ENCODE data around the gene MAPK1.
"Not testable (repeated sequence)": the region's sequence is repeated elsewhere in the genome, so short reads cannot be mapped to it uniquely, and the experiment has no call there.

The MAPK1 gene

DNA sequence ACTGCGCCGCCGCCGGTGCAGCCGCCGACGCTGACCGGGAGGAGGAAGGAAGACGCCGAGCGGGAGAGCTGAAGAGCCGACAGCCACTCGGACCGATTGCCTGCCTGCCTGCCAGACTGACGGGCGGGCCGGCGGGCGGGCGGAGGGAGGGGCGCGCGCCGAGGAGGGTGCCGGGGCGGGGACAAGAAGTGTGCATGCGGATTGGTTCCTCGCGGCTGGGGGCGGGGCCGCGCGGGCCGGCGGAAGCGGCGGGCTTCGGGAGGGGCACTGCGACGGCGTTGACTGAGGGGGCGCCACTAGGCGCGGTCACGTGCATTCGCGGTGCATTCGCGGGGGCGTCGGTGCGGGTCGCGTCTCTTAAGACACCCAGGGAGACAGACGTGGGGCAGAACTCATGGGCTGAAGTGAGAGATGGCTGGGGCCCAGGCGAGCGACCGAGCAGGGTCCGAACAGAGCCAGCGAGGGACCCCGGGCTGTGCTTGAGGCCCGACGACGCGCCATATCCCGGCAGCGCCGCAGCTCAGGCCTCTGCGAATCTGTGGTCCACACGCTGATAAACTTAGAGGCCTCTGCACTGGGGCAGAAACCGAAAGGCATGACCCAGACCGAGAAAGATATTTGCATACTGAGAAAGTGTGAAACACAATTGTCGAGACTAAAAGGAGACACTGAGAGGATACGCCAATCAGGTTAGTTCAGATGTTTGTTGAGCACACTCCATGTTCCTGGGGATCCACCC, at the start of gene MAPK1:
Gene MAPK1 (minus strand): TSS at position 118 of the 739 bp plus-strand sequence. CDS start 205 bp downstream, outside the sequence.
- peak; percentile 89 for DNase-seq

DNA sequence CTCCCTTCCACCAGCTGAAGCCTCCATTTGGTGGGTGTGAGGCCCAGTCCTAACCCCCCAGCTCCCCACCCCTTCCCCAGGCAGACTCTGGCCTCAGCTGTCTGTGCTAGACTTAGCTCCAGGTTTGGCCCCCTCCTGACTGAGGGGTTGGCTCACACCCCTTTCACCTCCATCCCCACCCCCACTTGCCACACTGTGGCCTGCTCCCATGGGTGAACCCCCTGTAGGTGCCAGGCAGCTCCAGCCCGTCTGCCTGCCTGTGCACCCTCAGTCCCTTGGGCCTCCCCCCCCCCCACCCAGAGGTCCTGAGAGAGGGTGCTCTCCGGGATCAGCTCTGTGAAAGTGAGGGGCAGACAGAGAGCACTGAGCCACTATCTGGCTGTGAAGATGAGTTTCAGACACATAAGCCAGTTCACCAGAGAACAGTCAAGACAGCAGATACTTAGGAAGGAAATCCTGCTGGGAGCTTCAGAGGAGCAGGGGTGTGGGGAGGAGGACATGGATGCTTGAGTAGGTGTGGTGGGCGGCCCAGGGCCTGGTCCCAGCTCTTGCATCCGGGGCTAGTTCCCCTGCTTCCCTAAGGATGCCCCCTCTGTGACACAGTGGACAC, 49.0 kb upstream of the MAPK1 start:
- DNase-seq: no peak

DNA sequence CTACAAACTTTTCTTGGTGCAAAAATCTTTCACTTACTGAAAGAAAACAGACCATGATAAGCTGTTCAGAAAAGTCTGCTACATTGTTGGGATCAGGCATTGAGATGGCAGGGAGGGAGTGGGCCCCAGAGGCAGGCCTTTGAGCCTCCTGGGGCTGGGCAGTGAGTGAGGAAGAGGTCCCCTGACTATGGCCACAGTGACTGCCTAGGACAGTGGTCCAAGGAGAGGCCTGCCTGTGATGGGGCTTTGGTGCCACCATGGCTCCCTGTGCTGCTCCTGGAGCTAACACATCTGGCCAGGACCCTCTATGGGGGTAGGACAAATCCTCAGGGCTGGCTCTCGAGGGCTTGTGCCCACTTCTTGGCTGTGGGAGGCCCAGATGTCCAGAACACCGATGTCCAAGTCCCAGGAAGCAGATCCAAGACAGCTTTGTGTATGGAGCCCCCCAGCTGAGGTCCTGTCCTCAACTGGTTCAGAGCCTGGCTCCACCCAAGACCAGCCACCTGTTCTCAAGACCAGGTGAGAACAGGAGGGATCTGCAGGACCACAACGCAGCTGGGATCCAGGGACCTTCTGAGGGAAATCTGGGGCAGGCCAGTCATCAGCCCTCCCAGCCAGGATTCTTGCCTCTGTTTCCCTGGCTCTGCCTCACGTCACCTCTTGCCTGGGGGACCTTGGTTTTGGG, 48.3 kb upstream of the MAPK1 start:
- no peak for DNase-seq

DNA sequence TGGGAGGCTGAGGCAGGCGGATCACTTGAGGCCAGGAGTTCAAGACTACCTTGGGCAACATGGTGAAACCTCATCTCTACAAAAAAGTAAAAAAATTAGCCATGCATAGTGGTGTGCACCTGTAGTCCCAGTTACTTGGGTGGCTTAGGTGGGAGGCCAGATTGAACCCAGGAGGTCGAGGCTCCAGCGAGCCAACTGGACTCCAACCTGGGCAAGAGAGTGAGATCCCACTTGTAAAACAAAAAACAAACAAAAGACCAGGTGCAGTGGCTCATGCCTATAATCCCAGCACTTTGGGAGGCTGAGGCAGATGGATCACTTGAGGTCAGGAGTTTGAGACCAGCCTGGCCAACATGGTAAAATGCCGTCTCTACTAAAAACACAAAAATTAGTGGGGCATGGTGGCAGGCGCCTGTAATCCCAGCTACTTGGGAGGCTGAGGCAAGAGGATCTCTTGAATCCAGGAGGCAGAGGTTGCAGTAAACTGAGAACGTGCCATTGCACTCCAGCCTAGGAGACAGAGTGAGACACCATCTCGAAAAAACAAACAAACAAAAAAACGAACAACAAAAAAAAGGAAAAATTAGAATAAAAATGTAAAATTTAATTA, 46.7 kb upstream of the MAPK1 start:
- not testable (repeated sequence) for DNase-seq

DNA sequence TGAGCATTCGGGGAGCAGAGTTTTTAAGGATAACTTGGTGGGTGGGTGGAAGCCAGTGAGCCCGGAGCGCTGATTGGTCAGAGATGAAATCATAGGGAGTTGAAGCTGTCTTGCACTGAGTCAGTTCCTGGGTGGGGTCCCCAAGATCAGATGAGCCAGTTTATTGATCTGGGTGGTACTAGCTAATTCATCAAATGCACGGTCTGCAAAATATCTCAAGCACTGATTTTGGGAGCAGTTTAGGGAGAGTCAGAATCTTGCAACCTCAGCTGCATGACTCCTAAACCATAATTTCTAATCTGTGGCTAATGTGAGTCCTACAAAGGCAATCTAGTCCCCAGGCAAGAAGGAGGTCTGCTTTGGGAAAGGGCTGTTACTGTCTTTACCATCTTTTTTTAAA, 42.9 kb upstream of the MAPK1 start:
- not testable (repeated sequence) for DNase-seq

DNA sequence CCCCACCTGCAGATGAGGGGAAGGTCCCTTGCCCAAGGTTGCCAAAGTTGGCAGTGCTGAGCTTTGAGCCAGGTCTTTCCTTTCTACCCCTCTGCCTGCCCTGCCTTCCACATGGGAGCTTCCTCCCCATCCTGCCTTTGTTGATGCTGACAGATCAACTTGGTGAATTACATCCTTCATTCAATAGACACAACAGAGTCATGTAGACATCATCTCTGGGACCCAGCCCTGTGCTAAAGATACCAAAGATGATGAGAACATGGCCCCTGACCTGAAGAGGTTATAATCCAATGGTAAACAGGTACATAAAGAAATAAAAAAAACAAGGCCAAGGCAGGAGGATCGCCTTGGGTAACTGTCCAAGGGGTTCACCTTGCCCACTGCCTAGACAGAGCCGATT, 42.4 kb upstream of the MAPK1 start:
- DNase-seq: no peak

DNA sequence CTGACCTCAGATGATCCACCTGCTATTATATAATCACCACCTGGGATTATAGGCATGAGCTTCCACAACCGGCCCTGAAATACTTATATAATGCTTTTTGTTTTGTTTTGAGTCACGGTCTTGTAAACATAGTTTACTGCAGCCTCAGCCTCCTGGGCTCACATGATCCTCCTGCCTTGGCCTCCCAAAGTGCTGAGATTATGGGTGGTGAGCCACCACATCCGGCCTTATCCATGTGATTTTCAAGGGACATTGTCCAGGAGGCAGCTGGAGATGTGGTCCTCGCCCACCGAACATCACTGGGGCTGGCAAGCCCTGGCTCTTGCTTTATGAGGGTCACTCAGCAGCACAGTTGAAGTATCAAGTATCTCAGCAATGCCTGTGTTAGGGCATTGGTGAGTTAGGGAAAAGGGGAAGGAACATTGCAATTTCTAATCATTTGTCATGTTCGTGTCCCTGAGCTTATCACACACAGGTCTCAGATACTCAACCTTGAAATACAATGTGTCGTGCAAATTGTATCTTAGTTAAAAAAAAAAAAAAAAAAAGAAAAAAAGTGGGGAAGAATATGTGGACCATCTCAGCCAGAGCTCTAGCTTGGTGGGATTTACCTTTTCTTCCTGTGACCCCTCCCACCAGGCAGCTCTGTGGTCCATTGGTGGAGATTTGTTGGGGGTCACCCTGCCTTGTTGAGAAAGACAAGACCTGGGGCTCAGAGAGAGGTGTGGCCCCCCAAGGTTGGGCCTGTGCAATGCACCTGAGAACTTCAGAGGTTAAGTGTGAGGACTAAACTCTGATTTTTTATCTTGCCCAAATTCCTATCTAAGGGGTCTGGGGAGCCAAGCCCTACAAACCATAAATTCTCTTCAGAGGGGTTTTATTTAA, 40.4 kb upstream of the MAPK1 start:
- no peak for DNase-seq

DNA sequence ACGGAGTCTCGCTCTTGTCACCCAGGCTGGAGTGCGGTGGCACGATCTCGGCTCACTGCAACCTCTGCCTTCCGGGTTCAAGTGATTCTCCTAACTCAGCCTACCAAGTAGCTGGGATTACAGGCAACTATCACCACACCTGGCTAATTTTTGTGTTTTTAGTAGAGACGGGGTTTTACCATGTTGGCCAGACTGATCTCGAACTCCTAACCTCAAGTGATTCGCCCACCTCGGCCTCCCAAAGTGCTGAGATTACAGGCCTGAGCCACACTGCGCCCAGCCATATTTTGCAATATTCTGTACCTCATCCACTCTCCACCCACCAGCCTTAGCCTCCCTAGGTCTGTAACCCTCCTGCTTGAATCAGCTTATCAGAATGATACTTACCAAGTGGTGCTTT, 37.8 kb upstream of the MAPK1 start:
- not testable (repeated sequence) for DNase-seq

DNA sequence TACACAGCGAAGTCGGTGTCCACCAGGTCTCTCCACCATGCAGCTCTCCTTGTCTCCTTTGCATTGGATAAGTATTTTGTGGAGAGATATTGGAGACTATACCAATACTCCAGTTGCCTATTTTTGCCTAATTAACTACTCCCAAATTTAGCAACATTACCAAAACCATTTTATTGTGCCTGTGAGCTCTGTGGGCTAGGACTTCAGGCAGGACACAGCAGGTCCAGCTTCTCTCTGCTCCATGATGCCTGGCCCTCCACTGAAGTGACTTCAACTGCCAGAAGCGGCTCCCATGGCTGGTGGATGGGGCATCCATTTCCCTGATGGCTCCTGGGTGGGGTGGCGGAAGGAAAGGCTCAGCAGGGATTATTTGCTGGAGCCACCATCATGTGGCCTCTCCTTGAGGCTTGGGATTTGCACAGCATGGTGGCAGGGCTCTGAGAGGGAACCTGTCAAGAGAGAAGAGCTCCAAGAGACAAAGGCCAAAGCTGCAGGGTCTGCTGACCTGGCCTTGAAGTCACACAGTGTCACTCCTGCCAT, 36.9 kb upstream of the MAPK1 start:
- DNase-seq: no peak

DNA sequence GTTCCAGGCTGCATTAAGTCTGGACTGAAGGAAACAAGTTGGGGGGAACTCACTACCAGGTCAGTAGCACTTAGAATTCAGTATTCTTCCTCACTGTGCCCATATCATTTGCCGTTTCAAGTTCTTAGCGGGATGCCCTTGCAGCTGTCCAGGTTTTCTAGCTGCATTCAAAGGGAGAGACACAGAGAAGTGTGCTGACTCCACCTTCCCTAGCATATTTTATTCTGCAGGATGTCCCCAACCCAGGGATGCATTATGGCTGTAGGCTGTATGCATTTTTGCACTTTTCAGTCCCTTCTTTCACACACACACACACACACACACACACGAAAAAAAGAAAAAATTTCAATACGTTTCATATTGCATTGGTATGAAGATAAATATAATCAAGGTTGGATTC, 35.8 kb upstream of the MAPK1 start:
- DNase-seq: no peak

DNA sequence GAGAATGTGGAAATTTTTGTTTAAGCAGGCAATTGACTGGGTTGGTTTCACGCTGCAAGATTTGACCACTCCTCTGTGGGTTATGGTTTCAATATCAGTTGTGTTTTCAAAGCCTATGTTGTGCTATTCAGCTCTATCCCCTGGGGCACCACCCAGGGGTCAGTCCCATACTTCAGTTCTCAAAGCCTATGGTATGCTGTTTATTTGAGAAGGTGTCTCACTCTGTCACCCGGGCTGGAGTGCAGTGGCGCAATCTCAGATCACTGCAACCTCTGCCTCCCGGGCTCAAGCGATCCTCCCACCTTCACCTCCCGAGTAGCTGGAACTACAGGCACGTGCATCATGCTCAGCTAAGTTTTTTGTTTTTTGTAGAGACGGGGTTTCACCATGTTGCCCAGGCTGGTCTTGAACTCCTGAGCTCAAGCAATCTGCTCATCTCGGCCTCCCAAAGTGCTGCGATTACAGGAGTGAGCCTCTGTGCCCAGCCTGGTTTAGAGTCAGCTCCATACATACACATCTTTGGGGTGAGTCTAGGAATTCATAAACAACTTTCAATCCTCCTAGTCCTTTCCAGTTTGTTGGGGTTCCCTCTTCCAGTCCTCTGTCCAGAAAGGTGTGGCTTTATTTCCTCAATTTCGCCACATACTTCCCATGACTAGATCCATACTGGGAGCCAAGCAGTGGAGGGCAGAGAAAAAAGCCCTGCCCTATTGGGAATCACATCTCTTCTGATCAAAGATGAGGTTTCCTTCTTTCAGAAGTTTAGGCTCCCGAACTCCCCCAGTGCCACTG, 35.0 kb upstream of the MAPK1 start:
- DNase-seq: no peak

DNA sequence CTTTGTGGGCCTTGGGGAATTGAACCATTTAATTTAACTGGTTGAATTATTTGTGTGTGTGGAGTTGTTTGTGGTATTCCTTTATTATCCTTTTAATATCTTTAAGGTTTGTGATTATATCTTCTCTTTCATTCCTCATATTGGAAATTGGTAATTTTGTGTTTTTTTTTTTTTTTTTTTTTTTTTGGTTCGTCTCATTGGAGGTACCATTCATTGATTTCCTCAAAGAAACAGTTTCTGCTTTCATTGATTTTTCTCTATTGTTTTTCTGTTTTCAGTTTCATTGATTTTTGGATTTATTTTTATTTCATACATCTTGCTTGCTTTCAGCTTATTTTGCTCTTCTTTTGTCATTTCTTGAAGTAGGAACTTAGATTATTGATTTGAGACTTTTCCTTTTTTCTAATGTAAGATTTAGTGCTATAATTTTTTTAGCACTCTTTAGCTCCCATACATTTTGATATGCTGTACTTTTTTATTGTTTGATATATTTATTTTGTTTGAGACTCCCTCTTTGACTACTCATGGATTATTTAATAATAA, 31.0 kb upstream of the MAPK1 start:
- DNase-seq: no peak

DNA sequence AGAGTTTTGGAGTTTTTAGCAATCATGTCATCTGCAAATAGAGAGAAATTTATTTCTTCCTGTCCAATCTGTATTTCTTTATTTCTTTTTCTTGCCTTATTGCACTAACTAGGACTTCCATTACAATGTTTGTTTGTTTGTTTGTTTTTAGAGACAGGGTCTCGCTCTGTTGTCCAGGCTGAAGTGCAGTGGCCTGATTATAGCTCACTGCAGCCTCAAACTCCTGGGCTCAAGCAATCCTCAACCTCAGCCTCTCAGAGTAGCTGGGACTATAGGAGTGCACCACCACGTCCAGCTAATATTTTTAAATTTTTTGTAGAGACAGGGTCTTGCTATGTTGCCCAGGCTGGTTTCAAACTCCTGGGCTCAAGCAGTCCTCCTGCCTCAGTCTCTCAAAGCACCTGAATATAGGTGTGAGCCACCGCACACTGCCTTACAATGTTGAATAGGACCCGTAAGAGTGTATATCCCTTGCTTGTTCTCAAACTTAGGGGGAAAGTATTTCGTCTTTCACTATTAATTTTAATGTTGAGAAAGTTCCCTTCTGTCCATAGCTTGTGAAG, 29.6 kb upstream of the MAPK1 start:
- DNase-seq: no peak

DNA sequence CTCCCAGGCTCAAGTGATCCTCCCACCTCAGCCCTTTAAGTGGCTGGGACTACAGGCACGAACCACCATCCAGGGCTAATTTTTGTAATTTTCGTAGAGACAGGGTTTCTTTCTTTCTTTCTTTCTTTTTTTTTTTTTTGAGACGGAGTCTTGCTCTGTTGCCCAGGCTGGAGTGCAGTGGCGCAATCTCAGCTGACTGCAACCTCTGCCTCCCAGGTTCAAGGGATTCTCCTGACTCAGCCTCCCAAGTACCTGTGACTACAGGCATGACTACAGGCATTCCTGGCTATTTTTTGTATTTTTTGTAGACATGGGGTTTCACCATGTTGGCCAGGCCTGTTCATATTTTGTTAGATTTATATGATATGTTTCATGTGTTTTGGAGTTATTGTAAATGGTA, 28.8 kb upstream of the MAPK1 start:
- not testable (repeated sequence) for DNase-seq

DNA sequence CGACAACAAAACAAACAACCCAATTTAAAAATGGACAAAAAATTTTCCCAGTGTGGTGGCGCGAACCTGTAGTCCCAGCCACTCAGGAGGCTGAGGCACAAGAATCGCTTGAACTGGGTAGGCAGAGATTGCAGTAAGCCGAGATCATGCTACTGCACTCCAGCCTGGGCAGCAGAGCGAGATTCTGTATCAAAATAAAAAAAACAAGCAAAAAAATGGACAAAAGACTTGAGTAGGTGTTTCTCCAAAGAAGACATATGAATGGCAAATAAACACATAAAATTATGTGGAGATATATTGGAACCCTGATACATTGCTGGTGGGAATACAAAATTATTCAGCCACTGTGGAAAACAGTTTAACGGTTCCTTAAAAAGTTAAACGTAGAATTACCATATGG, 27.4 kb upstream of the MAPK1 start:
- DNase-seq: no peak

DNA sequence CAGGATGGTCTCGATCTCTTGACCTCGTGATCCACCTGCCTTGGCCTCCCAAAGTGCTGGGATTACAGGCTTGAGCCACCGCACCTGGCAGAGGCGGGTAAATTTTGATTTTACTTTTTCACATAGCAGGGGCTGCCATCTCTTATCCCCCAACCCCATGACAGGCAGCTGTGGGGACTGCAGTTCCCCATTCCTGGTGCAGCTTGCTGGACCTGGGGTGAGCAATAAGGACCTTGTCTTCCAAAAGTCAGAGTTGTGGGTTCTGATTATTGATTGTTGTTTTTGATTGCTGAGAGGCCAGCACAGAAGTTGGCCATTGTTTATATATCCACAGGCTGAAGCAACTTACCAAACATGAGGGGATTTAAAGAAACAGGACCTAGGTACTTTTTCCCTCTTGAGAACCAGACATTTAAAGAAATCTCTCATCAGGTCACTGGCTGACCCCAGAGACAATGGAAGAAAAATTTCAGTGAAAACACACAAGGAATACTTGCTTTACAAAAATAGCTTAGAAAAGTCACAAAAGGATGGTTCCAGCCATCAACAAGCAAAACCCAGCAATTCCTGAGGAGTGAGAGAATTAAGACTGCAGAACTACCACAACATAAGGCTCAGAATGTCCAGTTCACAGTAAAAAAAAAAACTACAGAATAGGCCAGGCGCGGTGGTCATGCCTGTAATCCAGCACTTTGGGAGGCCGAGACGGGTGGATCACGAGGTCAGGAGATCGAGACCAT, 22.0 kb upstream of the MAPK1 start:
- DNase-seq: no peak

DNA sequence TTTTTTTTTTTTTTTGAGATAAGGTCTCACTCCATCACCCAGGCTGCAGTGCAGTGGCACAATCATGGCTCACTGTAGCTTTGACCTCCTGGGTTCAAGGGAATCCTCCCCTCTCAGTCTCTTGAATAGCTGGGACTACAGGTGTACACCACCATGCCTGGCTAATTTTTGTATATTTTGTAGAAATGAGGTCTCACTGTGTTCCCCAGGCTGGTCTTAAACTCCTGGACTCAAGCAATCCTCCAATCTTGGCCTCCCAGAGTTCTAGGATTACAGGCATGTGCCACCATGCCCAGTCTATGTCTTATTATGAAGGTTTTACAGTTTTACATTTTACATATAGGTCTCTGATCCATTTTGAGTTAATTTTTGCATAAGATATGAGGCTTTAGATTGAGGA, 20.4 kb upstream of the MAPK1 start:
- DNase-seq: no peak

DNA sequence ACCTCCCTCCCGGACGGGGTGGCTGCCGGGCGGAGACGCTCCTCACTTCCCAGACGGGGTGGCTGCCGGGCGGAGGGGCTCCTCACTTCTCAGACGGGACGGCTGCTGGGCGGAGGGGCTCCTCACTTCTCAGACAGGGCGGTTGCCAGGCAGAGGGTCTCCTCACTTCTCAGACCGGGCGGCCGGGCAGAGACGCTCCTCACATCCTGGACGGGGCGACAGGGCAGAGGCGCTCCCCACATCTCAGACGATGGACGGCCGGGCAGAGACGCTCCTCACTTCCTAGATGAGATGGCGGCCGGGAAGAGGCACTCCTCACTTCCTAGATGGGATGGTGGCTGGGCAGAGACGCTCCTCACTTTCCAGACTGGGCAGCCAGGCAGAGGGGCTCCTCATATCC, 16.5 kb upstream of the MAPK1 start:
- not testable (repeated sequence) for DNase-seq

DNA sequence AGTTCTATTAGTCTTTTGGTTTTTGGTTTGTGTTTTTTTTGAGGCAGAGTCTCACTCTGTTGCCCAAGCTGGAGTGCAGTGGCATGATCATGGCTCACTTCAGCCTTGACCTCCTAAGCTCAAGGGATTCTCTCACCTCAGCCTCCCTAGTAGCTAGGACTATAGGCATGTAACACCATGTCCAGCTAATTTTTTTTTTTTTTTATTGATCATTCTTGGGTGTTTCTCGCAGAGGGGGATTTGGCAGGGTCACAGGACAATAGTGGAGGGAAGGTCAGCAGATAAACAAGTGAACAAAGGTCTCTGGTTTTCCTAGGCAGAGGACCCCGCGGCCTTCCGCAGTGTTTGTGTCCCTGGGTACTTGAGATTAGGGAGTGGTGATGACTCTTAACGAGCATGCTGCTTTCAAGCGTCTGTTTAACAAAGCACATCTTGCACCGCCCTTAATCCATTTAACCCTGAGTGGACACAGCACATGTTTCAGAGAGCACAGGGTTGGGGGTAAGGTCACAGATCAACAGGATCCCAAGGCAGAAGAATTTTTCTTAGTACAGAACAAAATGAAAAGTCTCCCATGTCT, 15.4 kb upstream of the MAPK1 start:
- not testable (repeated sequence) for DNase-seq
